SK-N-SH (cell line): ENCODE data around the gene SIDT2. TPM values are rescaled to one million over a fixed set of nuclear protein-coding genes. Genes with fewer than 3 reads are reported as not detected.

Experiments used
- CTCF ChIA-PET: fragments of 300-600, 350-600 bp; formaldehyde crosslinking; extraction: SDS; loops from one replicate; lab custom pipeline; 2021; lab: Yijun Ruan, JAX
- POLR2A ChIA-PET: fragments of 350-600 bp; sonication (Branson Sonifier 250); formaldehyde crosslinking; extraction: SDS; loops from one replicate; lab custom pipeline; 2020; ENCODE audit warnings: antibody characterized with exemption, inconsistent platforms; lab: Yijun Ruan, JAX
- DNase-seq: peaks from one replicate; pipeline ENCODE4 v3.0.0; 2012
- H2AFZ ChIP-seq: fragments of 200-600 bp; sonication (generic); 2 replicates; pipeline ENCODE4 v1.8.1; 2016; ENCODE audit warnings: antibody characterized with exemption, mild to moderate bottlenecking, low read depth
- H3F3A ChIP-seq: fragments of 200-600 bp; sonication (generic); replicated peaks from 2 replicates; pipeline ENCODE3; 2016; ENCODE audit warnings: antibody characterized with exemption, mild to moderate bottlenecking; ENCODE audit not compliant: insufficient read depth
- H3K27ac ChIP-seq, 2 experiments: fragments of 200-500 bp in 1 of 2; fragments of 200-600 bp in 1 of 2; sonication (Bioruptor generic) in 1 of 2; sonication (generic), shearing (Covaris generic) in 1 of 2; 2 replicates each; pipeline versions ENCODE4 v1.5.1 to v1.6.1; 2014 to 2016; ENCODE audit warnings: low read depth in 2 of 2, inconsistent platforms in 1 of 2, low read length in 1 of 2, mild to moderate bottlenecking in 1 of 2, mixed read lengths in 1 of 2
- H3K27me3 ChIP-seq: fragments of 200-600 bp; sonication (generic), shearing (Covaris generic); 2 replicates; pipeline ENCODE4 v1.6.1; 2016; ENCODE audit warnings: mixed run types; ENCODE audit not compliant: insufficient read depth
- H3K36me3 ChIP-seq, 2 experiments: fragments of 200-500 bp in 1 of 2; fragments of 200-600 bp in 1 of 2; sonication (Bioruptor generic) in 1 of 2; sonication (generic) in 1 of 2; replicated peaks in 1 of 2; 2 replicates each; pipeline versions ENCODE3 to v1.5.1; 2014 to 2016; ENCODE audit warnings: low read length in 1 of 2, mild to moderate bottlenecking in 1 of 2; ENCODE audit not compliant: insufficient read depth in 2 of 2, control insufficient read depth in 1 of 2
- H3K4me1 ChIP-seq, 2 experiments: fragments of 200-500 bp in 1 of 2; fragments of 200-600 bp in 1 of 2; sonication (Bioruptor generic) in 1 of 2; sonication (generic), shearing (Covaris generic) in 1 of 2; 2 replicates each; pipeline versions ENCODE4 v1.5.1 to v1.6.1; 2014 to 2016; ENCODE audit warnings: low read depth in 1 of 2, low read length in 1 of 2, mixed run types in 1 of 2; ENCODE audit not compliant: insufficient read depth in 2 of 2, control insufficient read depth in 1 of 2
- H3K4me2 ChIP-seq: fragments of 200-600 bp; sonication (generic), shearing (Covaris generic); 2 replicates; pipeline ENCODE4 v1.6.1; 2017; ENCODE audit warnings: mixed run types
- H3K4me3 ChIP-seq, 2 experiments: fragments of 200-500 bp in 1 of 2; fragments of 200-600 bp in 1 of 2; sonication (Bioruptor generic) in 1 of 2; sonication (generic), shearing (Covaris generic) in 1 of 2; 2 replicates each; pipeline versions ENCODE4 v1.5.1 to v1.8.1; 2014 to 2016; ENCODE audit warnings: low read depth in 2 of 2, inconsistent platforms in 1 of 2, low read length in 1 of 2, mild to moderate bottlenecking in 1 of 2, mixed read lengths in 1 of 2, moderate library complexity in 1 of 2
- H3K79me2 ChIP-seq: fragments of 200-600 bp; sonication (generic); 2 replicates; pipeline ENCODE4 v1.8.1; 2017; ENCODE audit warnings: mild to moderate bottlenecking; ENCODE audit not compliant: insufficient read depth
- H3K9ac ChIP-seq: fragments of 200-600 bp; sonication (generic); 2 replicates; pipeline ENCODE4 v1.6.1; 2017; ENCODE audit warnings: mixed run types
- H3K9me2 ChIP-seq: fragments of 200-600 bp; sonication (generic); 2 replicates; pipeline ENCODE4 v1.6.1; 2017; ENCODE audit warnings: mixed run types
- H3K9me3 ChIP-seq: fragments of 200-600 bp; sonication (generic); 2 replicates; pipeline ENCODE4 v1.6.1; 2017; ENCODE audit warnings: mixed run types, mild to moderate bottlenecking, moderate library complexity
- H4K20me1 ChIP-seq: fragments of 200-600 bp; sonication (generic); 2 replicates; pipeline ENCODE4 v1.6.1; 2017; ENCODE audit warnings: mild to moderate bottlenecking, mixed run types; ENCODE audit not compliant: insufficient read depth
- ELF1 ChIP-seq: IDR thresholded peaks from 2 replicates; pipeline ENCODE4 v1.4.0; 2012
- EP300 ChIP-seq, 2 experiments: IDR thresholded peaks; 2 replicates each; pipeline versions ENCODE4 v1.4.0 to v1.6.1; 2012; ENCODE audit warnings: borderline replicate concordance in 1 of 2, low read depth in 1 of 2, low read length in 1 of 2
- FOXM1 ChIP-seq: IDR thresholded peaks from 2 replicates; pipeline ENCODE4 v1.4.0; 2012; ENCODE audit warnings: low read depth, mild to moderate bottlenecking
- MXI1 ChIP-seq: IDR thresholded peaks from 2 replicates; pipeline ENCODE4 v1.6.1; 2012; ENCODE audit warnings: mild to moderate bottlenecking, low read depth, low read length, improper control_type of control experiment
- POLR2AphosphoS5 ChIP-seq: IDR thresholded peaks from 2 replicates; pipeline ENCODE4 v1.6.1; 2012; ENCODE audit warnings: low read depth, low read length
- RXRA ChIP-seq: IDR thresholded peaks from 2 replicates; pipeline ENCODE4 v1.4.0; 2012; ENCODE audit warnings: low read depth, mild to moderate bottlenecking, borderline replicate concordance
- SIN3A ChIP-seq: IDR thresholded peaks from 2 replicates; pipeline ENCODE4 v1.6.1; 2012; ENCODE audit warnings: low read depth, mild to moderate bottlenecking, low read length, moderate library complexity, borderline replicate concordance
- TCF12 ChIP-seq: IDR thresholded peaks from 2 replicates; pipeline ENCODE4 v1.4.0; 2012
- WGBS: methylation state at CpG from one replicate; pipeline ENCODE4 v1.1.6; 2017; ENCODE audit warnings: low lambda C conversion rate; 5-methylcytosine and 5-hydroxymethylcytosine counted together
- polyA plus RNA-seq, 3 experiments: library from polyadenylated mRNA; depleted of rRNA; stranded (reverse); fragments of >200 nt; gene quantifications; 2 replicates each; pipeline ENCODE4 v1.2.3, GENCODE V29; 2012
- TF ChIP-seq, protein P1 (sequence below): fragments of 150-350 bp; IDR thresholded peaks from 2 replicates; pipeline ENCODE4 v1.6.1; 2016; ENCODE audit warnings: mild to moderate bottlenecking, low read depth, low read length
- TF ChIP-seq, protein P2 (sequence below): fragments of 200-600 bp; sonication (generic); IDR thresholded peaks from 2 replicates; pipeline ENCODE4 v1.6.1; 2017; ENCODE audit warnings: antibody characterized with exemption, mild to moderate bottlenecking, moderate library complexity
- TF ChIP-seq, protein P3 (sequence below): IDR thresholded peaks from 2 replicates; pipeline ENCODE4 v1.4.0; 2012; ENCODE audit warnings: low read depth, borderline replicate concordance
- TF ChIP-seq, protein P4 (sequence below): IDR thresholded peaks from 2 replicates; pipeline ENCODE4 v1.4.0; 2012; ENCODE audit warnings: low read depth

Gene SIDT2
- polyA plus RNA-seq, 1 of the 3 experiments (the other 2 are of a cell fraction) = 17.5 TPM

DNA sequence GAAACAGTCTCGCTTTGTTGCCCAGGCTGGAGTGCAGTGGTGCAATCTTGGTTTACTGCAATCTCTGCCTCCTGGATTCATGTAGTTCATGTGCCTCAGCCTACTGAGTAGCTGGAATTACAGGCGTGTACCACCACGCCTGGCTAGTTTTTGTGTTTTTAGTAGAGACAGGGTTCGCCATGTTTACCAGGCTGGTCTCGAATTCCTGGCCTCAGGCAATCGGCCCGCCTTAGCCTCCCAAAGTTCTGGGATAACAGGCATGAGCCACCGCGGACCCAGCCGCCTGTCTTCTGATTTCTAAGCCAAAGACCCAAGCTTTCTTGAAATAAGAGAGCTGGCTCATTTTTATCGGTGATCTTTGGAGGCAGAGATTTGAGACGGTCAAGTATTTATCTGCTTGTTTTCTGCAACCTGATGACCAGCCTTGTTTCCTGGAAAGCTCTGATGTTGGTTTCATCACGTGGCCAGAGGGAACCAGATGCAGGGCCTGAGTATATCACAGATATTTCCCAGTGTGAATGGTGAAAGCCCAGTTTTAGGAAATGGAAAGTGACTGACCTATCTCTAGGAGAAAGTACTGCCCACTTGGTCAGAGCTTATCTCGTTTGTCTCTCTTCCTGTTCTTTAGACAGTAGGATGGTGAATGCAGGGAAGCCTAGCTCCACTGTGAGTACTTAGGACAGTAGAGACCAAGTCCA is 5.7 kb upstream of the SIDT2 start:
- CTCF ChIA-PET = interaction anchor here (0.8 to 3.2 kb wide), 8 partner anchors 8 to 382 kb away, joined by 3 to 16 read pairs (median 4); partner anchors contain the start of genes APOA5 and PAFAH1B2
- Histone ChIP-seq H3K9me3 (no peaks in the 10 kb centered on the region), H3K4me3 (no peak overlapping the region), H3K27me3 (no peaks in the 10 kb centered on the region), H3K9ac (no peak overlapping the region), H3F3A (peaks cover 28% of the 10 kb centered on the region), H3K4me2 (no peak overlapping the region), H3K36me3 (peaks cover 26 to 41% of the 10 kb centered on the region in 2 experiments), H2AFZ (no peak overlapping the region), H3K27ac (peak overlapping the region in 1 of 2 experiments; percentile 36; a peak in 2 of 4 replicates), H3K79me2 (peaks cover 21% of the 10 kb centered on the region), H3K4me1 (peaks cover 0 to 11% of the 10 kb centered on the region in 2 experiments; a peak in 3 of 4 replicates), H3K9me2 (no peaks in the 10 kb centered on the region), H4K20me1 (no peaks in the 10 kb centered on the region)
- peak; percentile 20 for DNase-seq
- POLR2A ChIA-PET = interaction anchor here (0.7 to 1.9 kb wide), 3 partner anchors 22 to 29 kb away, joined by 3 to 9 read pairs (median 3); partner anchors contain the start of gene PAFAH1B2
- TF ChIP-seq, protein P1, sequence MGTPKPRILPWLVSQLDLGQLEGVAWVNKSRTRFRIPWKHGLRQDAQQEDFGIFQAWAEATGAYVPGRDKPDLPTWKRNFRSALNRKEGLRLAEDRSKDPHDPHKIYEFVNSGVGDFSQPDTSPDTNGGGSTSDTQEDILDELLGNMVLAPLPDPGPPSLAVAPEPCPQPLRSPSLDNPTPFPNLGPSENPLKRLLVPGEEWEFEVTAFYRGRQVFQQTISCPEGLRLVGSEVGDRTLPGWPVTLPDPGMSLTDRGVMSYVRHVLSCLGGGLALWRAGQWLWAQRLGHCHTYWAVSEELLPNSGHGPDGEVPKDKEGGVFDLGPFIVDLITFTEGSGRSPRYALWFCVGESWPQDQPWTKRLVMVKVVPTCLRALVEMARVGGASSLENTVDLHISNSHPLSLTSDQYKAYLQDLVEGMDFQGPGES = no peak
- TF ChIP-seq, protein P2, sequence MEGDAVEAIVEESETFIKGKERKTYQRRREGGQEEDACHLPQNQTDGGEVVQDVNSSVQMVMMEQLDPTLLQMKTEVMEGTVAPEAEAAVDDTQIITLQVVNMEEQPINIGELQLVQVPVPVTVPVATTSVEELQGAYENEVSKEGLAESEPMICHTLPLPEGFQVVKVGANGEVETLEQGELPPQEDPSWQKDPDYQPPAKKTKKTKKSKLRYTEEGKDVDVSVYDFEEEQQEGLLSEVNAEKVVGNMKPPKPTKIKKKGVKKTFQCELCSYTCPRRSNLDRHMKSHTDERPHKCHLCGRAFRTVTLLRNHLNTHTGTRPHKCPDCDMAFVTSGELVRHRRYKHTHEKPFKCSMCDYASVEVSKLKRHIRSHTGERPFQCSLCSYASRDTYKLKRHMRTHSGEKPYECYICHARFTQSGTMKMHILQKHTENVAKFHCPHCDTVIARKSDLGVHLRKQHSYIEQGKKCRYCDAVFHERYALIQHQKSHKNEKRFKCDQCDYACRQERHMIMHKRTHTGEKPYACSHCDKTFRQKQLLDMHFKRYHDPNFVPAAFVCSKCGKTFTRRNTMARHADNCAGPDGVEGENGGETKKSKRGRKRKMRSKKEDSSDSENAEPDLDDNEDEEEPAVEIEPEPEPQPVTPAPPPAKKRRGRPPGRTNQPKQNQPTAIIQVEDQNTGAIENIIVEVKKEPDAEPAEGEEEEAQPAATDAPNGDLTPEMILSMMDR = no peak
- TF ChIP-seq FOXM1 = no peak
- no peak for TF ChIP-seq TCF12
- TF ChIP-seq SIN3A = no peak
- 91% methylated on average over 14 of the region's 14 CpGs for WGBS

DNA sequence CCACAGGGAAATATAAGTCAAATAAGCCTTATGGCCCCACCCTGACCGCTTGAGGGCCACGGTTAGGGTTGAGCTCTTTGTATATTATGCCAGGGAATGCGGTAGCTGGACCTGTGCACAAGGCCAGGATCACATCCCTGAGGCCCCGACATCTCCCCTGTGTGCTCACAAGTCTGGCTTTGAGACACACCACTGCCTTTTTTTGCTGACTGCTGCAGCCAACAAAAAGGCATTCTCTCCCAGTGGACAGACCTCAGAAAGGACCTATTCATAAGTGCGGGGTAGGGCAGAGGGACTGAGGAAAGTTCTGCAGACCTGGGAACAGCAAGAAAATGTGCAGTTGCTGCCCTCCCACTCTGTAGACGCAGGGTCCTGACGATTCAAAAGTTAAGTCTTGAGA is 3.4 kb upstream of the SIDT2 start:
- ChIA-PET POLR2A (interaction anchor here (0.8 kb wide), 1 partner anchor 31 kb away, joined by 3 read pairs; the partner anchor contains the start of gene PAFAH1B2), CTCF (interaction anchor here (0.9 kb wide), 1 partner anchor 23 kb away, joined by 3 read pairs; no protein-coding TSS in a partner anchor)
- Histone ChIP-seq H3K4me2 (no peak overlapping the region), H3K27ac (no peak overlapping the region), H3K9ac (no peak overlapping the region), H3K4me1 (peaks cover 7 to 25% of the 10 kb centered on the region in 2 experiments; a peak in 3 of 4 replicates), H3K36me3 (peaks cover 9 to 19% of the 10 kb centered on the region in 2 experiments), H3K4me3 (no peak overlapping the region), H3F3A (peaks cover 28% of the 10 kb centered on the region), H2AFZ (no peak overlapping the region), H3K9me2 (no peaks in the 10 kb centered on the region), H3K79me2 (peaks cover 10% of the 10 kb centered on the region; the same call in 1 of the 2 replicates), H3K9me3 (no peaks in the 10 kb centered on the region), H4K20me1 (no peaks in the 10 kb centered on the region), H3K27me3 (no peaks in the 10 kb centered on the region)
- no peak for DNase-seq
- TF ChIP-seq POLR2AphosphoS5 (no peak), EP300 (IDR thresholded peaks at IDR 0.05; ENCODE audit: borderline replicate concordance in 1 of 2, low read depth in 1 of 2, low read length in 1 of 2) (no peak), RXRA (no peak), ELF1 (no peak), MXI1 (no peak)
- TF ChIP-seq, protein P3, sequence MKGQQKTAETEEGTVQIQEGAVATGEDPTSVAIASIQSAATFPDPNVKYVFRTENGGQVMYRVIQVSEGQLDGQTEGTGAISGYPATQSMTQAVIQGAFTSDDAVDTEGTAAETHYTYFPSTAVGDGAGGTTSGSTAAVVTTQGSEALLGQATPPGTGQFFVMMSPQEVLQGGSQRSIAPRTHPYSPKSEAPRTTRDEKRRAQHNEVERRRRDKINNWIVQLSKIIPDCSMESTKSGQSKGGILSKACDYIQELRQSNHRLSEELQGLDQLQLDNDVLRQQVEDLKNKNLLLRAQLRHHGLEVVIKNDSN = no peak
- TF ChIP-seq, protein P4, sequence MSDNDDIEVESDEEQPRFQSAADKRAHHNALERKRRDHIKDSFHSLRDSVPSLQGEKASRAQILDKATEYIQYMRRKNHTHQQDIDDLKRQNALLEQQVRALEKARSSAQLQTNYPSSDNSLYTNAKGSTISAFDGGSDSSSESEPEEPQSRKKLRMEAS = no peak
- 88% methylated on average over 7 of the region's 7 CpGs for WGBS
